A549 (cell line): Measurements from ENCODE around the gene ZFYVE19. TPM values are rescaled to one million over a fixed set of nuclear protein-coding genes. Genes with fewer than 3 reads are reported as not detected.

Source experiments
- ATAC-seq, 2 experiments: fragments of 200-7000 bp in 1 of 2; fragments of >200 bp in 1 of 2; cut with Nextera tagmentation in 1 of 2; cut with Tn5 transposase in 1 of 2; 3 replicates each; pipeline versions ENCODE4 v1.8.0 to v1.9.1; 2018 to 2020; ENCODE audit warnings: mild to moderate bottlenecking in 1 of 2, moderate library complexity in 1 of 2
- CTCF ChIA-PET: fragments of 300-600 bp; sonication (Branson Sonifier 250); formaldehyde crosslinking; extraction: SDS; loops from one replicate; lab custom pipeline; 2021; ENCODE audit warnings: antibody characterized with exemption, inconsistent platforms; lab: Yijun Ruan, JAX
- POLR2A ChIA-PET: fragments of 350-600 bp; formaldehyde crosslinking; extraction: SDS; loops from one replicate; lab custom pipeline; 2021; ENCODE audit warnings: antibody characterized with exemption, inconsistent platforms; lab: Yijun Ruan, JAX
- DNase-seq, 2 experiments: peaks; one replicate each; pipeline versions ENCODE4 v3.0.0 to v3.0.0-alpha.2; 2011 to 2016; ENCODE audit warnings: low read depth in 1 of 2, low spot score in 1 of 2
- FAIRE-seq: peaks from 2 replicates; lab custom pipeline; 2011; peaks lifted over from hg19 to GRCh38; lab: Jason Lieb, UNC
- H3K27ac ChIP-seq, 2 experiments: fragments of >200 bp; sonication (Bioruptor Twin); formaldehyde crosslinking; 3 replicates each; pipeline ENCODE4 v1.5.1; 2016 to 2017
- H3K4me1 ChIP-seq: fragments of >200 bp; sonication (Bioruptor Twin); formaldehyde crosslinking; 3 replicates; pipeline ENCODE4 v1.6.1; 2016
- H3K4me2 ChIP-seq: fragments of >200 bp; sonication (Bioruptor Twin); formaldehyde crosslinking; 3 replicates; pipeline ENCODE4 v1.6.1; 2016
- H3K4me3 ChIP-seq: fragments of >200 bp; sonication (Bioruptor Twin); formaldehyde crosslinking; 3 replicates; pipeline ENCODE4 v1.5.1; 2016
- H3K9me3 ChIP-seq: fragments of >200 bp; sonication (Bioruptor Twin); formaldehyde crosslinking; 3 replicates; pipeline ENCODE4 v1.6.1; 2016
- CBX2 ChIP-seq: fragments of 200-600 bp; sonication (generic); IDR thresholded peaks from 2 replicates; pipeline ENCODE4 v1.6.1; 2016; ENCODE audit warnings: low read depth, mild to moderate bottlenecking, borderline replicate concordance
- CHD4 ChIP-seq: fragments of 200-600 bp; sonication (generic); IDR thresholded peaks from 2 replicates; pipeline ENCODE4 v1.6.1; 2016; ENCODE audit warnings: antibody characterized with exemption, mild to moderate bottlenecking, borderline replicate concordance
- EHMT2 ChIP-seq: fragments of 200-600 bp; sonication (generic); IDR thresholded peaks from 2 replicates; pipeline ENCODE4 v1.6.1; 2016; ENCODE audit warnings: antibody characterized with exemption, low read depth, mild to moderate bottlenecking, moderate library complexity
- FOSL2 ChIP-seq, 2 experiments: fragments of 450-650 bp in 1 of 2; fragments of >200 bp in 1 of 2; sonication (Bioruptor Twin) in 1 of 2; formaldehyde crosslinking; IDR thresholded peaks; 2 replicates each; pipeline versions ENCODE4 v1.5.0 to v1.6.1; 2016 to 2020; ENCODE audit warnings: mild to moderate bottlenecking in 1 of 2, moderate library complexity in 1 of 2
- HOXA7 ChIP-seq: fragments of 250-450 bp; sonication (Bioruptor Pico); IDR thresholded peaks from 2 replicates; pipeline ENCODE4 v1.5.0; 2020; ENCODE audit warnings: mild to moderate bottlenecking, moderate library complexity
- HOXB5 ChIP-seq: fragments of 250-450 bp; sonication (Bioruptor Pico); IDR thresholded peaks from 2 replicates; pipeline ENCODE4 v1.5.0; 2020; ENCODE audit warnings: mild to moderate bottlenecking, moderate library complexity
- JUN ChIP-seq, 2 experiments: fragments of >200 bp; sonication (Bioruptor Twin); formaldehyde crosslinking; IDR thresholded peaks; 2 replicates in 1 of 2; 3 replicates in 1 of 2; pipeline ENCODE4 v1.6.1; 2016 to 2017
- KDM5A ChIP-seq: fragments of 200-600 bp; sonication (generic); IDR thresholded peaks from 2 replicates; pipeline ENCODE4 v1.6.1; 2016; ENCODE audit warnings: antibody characterized with exemption, mild to moderate bottlenecking
- MAFK ChIP-seq: fragments of 450-650 bp; IDR thresholded peaks from 2 replicates; pipeline ENCODE4 v1.6.1; 2014; ENCODE audit not compliant: partially characterized antibody
- POLR2AphosphoS2 ChIP-seq: conservative IDR thresholded peaks from 2 replicates; pipeline ENCODE4 v1.6.1; 2012; ENCODE audit warnings: low read length, improper control_type of control experiment, inconsistent platforms
- RAD21 ChIP-seq, 2 experiments: fragments of >200 bp in 1 of 2; sonication (Bioruptor Twin) in 1 of 2; formaldehyde crosslinking in 1 of 2; IDR thresholded peaks in 1 of 2; conservative IDR thresholded peaks in 1 of 2; 2 replicates in 1 of 2; 3 replicates in 1 of 2; pipeline ENCODE4 v1.6.1; 2012 to 2018; ENCODE audit warnings: inconsistent platforms in 1 of 2
- RFX5 ChIP-seq: fragments of 450-650 bp; IDR thresholded peaks from 2 replicates; pipeline ENCODE4 v1.7.1; 2014; ENCODE audit warnings: antibody characterized with exemption, mild to moderate bottlenecking, moderate library complexity
- ZSCAN20 ChIP-seq: fragments of 250-450 bp; sonication (Bioruptor Pico); IDR thresholded peaks from 2 replicates; pipeline ENCODE4 v1.8.0; 2022; ENCODE audit warnings: mild to moderate bottlenecking, moderate library complexity
- WGBS: methylation state at CpG from one replicate; pipeline ENCODE4 v1.1.6; 2017; ENCODE audit errors: missing lambda C conversion rate; 5-methylcytosine and 5-hydroxymethylcytosine counted together
- polyA plus RNA-seq, 4 experiments: library from polyadenylated mRNA; depleted of rRNA in 3 of 4; stranded (reverse); fragments of >200 nt; fragmentation: RNase III in 1 of 4; extraction: RNeasy Plus Mini Kit Qiagen cat#74134 plus additional on column Dnase treatment in 1 of 4; gene quantifications; 2 replicates in 3 of 4; 3 replicates in 1 of 4; pipeline ENCODE4 v1.2.3, GENCODE V29; 2011 to 2017
- TF ChIP-seq, protein P1 (sequence below): fragments of >200 bp; sonication (Bioruptor Twin); formaldehyde crosslinking; IDR thresholded peaks from 3 replicates; pipeline ENCODE4 v1.6.1; 2016
- TF ChIP-seq, protein P2 (sequence below): fragments of >200 bp; sonication (Bioruptor Twin); formaldehyde crosslinking; IDR thresholded peaks from 2 replicates; pipeline ENCODE4 v1.6.1; 2016
- TF ChIP-seq, protein P3 (sequence below): IDR thresholded peaks from 2 replicates; pipeline ENCODE4 v1.6.1; 2012
- TF ChIP-seq, protein P4 (sequence below): fragments of 250-450 bp; sonication (Bioruptor Pico); IDR thresholded peaks from 2 replicates; pipeline ENCODE4 v1.5.0; 2021; ENCODE audit warnings: mild to moderate bottlenecking, moderate library complexity, borderline replicate concordance
- TF ChIP-seq, protein P5 (sequence below): fragments of 250-450 bp; sonication (Bioruptor Pico); IDR thresholded peaks from 2 replicates; pipeline ENCODE4 v1.5.0; 2020; ENCODE audit warnings: low read depth, mild to moderate bottlenecking, moderate library complexity

ZFYVE19 gene
- polyA plus RNA-seq, 2 of the 4 experiments (the other 2 are of a cell fraction), result 15.6 to 25.6 TPM

DNA sequence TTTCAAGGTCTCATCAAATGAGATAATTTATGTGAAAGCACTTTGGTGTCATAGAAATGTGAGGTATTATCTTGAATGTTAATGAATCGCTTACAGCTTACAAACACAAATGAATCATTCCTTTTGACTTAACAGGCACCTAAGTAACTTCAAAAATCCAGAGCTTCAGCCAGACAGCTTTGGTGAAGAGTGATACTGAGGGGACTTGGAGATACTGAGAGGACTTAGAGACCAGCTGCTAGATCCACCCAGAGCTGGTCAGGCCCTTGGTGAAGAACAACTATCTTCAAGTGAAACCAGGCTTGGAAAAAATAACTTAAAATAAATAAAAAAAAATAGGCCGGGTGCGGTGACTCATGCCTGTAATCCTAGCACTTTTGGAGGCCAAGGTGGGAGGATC lies 16.2 kb upstream of the ZFYVE19 start:
- CTCF ChIA-PET, result interaction anchor here (0.8 to 1.0 kb wide), 2 partner anchors 16 to 67 kb away, joined by 3 to 4 read pairs; partner anchors contain the start of genes DNAJC17 and ZFYVE19
- H3K4me3 ChIP-seq, result no peak overlapping the region
- POLR2A ChIA-PET, result no interaction called here
- FAIRE-seq, result no peak
- TF ChIP-seq RFX5, result no peak
- TF ChIP-seq HOXA7 (CRISPR knock-in tag), result no peak
- TF ChIP-seq FOSL2 (IDR thresholded peaks at IDR 0.05), result no peak
- TF ChIP-seq FOSL2 (CRISPR knock-in tag; IDR thresholded peaks at IDR 0.05), result no peak
- TF ChIP-seq, protein P1, sequence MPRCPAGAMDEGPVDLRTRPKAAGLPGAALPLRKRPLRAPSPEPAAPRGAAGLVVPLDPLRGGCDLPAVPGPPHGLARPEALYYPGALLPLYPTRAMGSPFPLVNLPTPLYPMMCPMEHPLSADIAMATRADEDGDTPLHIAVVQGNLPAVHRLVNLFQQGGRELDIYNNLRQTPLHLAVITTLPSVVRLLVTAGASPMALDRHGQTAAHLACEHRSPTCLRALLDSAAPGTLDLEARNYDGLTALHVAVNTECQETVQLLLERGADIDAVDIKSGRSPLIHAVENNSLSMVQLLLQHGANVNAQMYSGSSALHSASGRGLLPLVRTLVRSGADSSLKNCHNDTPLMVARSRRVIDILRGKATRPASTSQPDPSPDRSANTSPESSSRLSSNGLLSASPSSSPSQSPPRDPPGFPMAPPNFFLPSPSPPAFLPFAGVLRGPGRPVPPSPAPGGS, result no peak
- TF ChIP-seq, protein P2, sequence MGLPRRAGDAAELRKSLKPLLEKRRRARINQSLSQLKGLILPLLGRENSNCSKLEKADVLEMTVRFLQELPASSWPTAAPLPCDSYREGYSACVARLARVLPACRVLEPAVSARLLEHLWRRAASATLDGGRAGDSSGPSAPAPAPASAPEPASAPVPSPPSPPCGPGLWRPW, result no peak
- no peak for TF ChIP-seq POLR2AphosphoS2
- no peak for TF ChIP-seq ZSCAN20 (CRISPR knock-in tag)
- TF ChIP-seq JUN (IDR thresholded peaks at IDR 0.05), result no peak
- TF ChIP-seq MAFK, result no peak
- TF ChIP-seq, protein P3, sequence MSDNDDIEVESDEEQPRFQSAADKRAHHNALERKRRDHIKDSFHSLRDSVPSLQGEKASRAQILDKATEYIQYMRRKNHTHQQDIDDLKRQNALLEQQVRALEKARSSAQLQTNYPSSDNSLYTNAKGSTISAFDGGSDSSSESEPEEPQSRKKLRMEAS, result no peak
- TF ChIP-seq EHMT2, result no peak
- TF ChIP-seq HOXB5 (CRISPR knock-in tag), result no peak
- TF ChIP-seq CHD4, result no peak
- TF ChIP-seq RAD21 (conservative IDR thresholded peaks at IDR 0.05 in 1 of 2, IDR thresholded peaks at IDR 0.05 in 1 of 2), result no peak
- TF ChIP-seq KDM5A, result no peak
- TF ChIP-seq CBX2, result no peak
- no peak for ATAC-seq
- DNase-seq, result no peak
- peaks cover 60% of the 10 kb centered on the region for H3K4me1 ChIP-seq
- H3K9me3 ChIP-seq, result no peaks in the 10 kb centered on the region
- H3K4me2 ChIP-seq, result peak overlapping the region; percentile 46; the same call in 1 of the 3 replicates
- WGBS, result 28% methylated on average over 3 of the region's 3 CpGs
- peak overlapping the region; percentile 43 to 85; a peak in 4 of 6 replicates for H3K27ac ChIP-seq

DNA sequence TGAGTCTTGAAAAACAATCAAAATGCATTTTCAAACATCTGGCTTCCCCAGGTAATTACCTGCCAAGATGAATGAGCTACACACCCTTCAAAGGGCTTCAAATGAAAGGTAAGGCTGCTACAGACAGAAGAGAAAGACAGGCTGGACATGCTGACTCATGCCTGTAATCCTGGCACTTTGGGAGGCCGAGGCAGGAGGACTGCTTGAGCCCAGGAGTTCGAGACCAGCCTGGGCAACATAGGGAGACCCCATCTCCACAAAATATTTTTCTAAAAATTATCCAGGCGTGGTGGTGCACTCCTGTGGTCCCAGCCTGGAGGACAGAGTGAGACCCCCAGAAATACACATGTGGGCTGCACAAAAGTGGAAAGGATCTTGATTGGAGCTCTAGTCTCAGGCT lies 14.5 kb upstream of the ZFYVE19 start:
- CTCF ChIA-PET, result interaction anchor here (1.0 to 1.4 kb wide), 3 partner anchors 10 to 65 kb away, joined by 3 to 4 read pairs (median 3); no protein-coding TSS in a partner anchor

More for the DNA sequence above, 14.5 kb upstream of the ZFYVE19 start:
- TF ChIP-seq, protein P4, sequence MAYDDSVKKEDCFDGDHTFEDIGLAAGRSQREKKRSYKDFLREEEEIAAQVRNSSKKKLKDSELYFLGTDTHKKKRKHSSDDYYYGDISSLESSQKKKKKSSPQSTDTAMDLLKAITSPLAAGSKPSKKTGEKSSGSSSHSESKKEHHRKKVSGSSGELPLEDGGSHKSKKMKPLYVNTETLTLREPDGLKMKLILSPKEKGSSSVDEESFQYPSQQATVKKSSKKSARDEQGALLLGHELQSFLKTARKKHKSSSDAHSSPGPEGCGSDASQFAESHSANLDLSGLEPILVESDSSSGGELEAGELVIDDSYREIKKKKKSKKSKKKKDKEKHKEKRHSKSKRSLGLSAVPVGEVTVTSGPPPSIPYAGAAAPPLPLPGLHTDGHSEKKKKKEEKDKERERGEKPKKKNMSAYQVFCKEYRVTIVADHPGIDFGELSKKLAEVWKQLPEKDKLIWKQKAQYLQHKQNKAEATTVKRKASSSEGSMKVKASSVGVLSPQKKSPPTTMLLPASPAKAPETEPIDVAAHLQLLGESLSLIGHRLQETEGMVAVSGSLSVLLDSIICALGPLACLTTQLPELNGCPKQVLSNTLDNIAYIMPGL, result no peak
- no peak for TF ChIP-seq ZSCAN20 (CRISPR knock-in tag)
- TF ChIP-seq, protein P5, sequence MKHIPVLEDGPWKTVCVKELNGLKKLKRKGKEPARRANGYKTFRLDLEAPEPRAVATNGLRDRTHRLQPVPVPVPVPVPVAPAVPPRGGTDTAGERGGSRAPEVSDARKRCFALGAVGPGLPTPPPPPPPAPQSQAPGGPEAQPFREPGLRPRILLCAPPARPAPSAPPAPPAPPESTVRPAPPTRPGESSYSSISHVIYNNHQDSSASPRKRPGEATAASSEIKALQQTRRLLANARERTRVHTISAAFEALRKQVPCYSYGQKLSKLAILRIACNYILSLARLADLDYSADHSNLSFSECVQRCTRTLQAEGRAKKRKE (CRISPR knock-in tag), result no peak
- Histone ChIP-seq H3K9me3 (no peaks in the 10 kb centered on the region), H3K27ac (peak overlapping the region; percentile 70 to 85), H3K4me1 (peaks cover 57% of the 10 kb centered on the region), H3K4me3 (no peak overlapping the region), H3K4me2 (no peak overlapping the region)
- POLR2A ChIA-PET, result no interaction called here
- FAIRE-seq, result no peak
- WGBS, result 97% methylated on average over 3 of the region's 3 CpGs
- DNase-seq, result no peak
- ATAC-seq, result no peak
